ENCODE measurements around the gene POU2F1. TPM values are rescaled to one million over a fixed set of nuclear protein-coding genes. Genes with fewer than 3 reads are reported as not detected.

Gene POU2F1
- total and polyA plus RNA-seq, 7 donors: 2.3 to 35.5 (median 15.0) TPM

DNA sequence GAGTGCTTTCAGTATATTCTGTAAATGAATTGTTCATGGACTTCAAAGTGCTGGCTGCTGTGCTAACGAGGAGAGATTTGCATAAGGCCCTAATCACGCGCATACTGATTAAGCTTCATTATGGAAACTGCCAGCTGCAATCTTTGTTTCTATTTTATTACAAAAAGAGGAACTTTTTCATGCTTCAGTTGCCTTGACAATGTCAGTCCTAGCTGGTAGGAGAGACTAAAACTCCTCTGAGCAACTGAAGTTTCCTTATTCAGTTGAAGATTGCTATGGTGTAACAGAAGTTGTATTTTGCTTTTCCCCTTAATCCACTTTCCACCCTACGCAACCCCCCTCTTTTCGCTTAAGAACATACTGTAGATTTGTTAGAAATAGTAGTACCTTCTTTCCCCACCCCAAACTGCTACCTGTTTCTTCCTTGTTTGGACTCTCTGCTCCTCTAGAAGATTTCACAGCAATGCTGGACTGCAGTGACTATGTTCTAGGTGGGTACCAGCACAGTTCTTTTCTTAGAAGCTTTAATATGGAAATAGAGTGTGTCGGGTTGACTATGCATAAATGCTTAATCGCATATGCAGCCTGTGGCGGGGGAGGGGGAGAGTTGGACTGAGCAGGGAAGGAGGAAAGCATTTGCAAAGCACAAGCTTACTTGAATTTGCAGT is 108.3 kb downstream of the POU2F1 start:
- TF ChIP-seq EP300 (IDR thresholded peaks at IDR 0.05): no peak
- TF ChIP-seq POLR2AphosphoS5 (IDR thresholded peaks at IDR 0.05): no peak
- TF ChIP-seq, protein P1, sequence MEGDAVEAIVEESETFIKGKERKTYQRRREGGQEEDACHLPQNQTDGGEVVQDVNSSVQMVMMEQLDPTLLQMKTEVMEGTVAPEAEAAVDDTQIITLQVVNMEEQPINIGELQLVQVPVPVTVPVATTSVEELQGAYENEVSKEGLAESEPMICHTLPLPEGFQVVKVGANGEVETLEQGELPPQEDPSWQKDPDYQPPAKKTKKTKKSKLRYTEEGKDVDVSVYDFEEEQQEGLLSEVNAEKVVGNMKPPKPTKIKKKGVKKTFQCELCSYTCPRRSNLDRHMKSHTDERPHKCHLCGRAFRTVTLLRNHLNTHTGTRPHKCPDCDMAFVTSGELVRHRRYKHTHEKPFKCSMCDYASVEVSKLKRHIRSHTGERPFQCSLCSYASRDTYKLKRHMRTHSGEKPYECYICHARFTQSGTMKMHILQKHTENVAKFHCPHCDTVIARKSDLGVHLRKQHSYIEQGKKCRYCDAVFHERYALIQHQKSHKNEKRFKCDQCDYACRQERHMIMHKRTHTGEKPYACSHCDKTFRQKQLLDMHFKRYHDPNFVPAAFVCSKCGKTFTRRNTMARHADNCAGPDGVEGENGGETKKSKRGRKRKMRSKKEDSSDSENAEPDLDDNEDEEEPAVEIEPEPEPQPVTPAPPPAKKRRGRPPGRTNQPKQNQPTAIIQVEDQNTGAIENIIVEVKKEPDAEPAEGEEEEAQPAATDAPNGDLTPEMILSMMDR (IDR thresholded peaks at IDR 0.05): no peak
- no peak for TF ChIP-seq POLR2A (IDR thresholded peaks at IDR 0.05)
- no peak overlapping the region for H3K4me3 ChIP-seq
- H3K9me3 ChIP-seq: peaks cover 0 to 4% (median 0%) of the 10 kb centered on the region in 4 donors
- no peaks in the 10 kb centered on the region for H3K27me3 ChIP-seq
- no peak overlapping the region for H3K27ac ChIP-seq
- peaks cover 0 to 32% (median 4%) of the 10 kb centered on the region in 4 donors for H3K4me1 ChIP-seq
- H3K36me3 ChIP-seq: peaks cover 0 to 7% (median 0%) of the 10 kb centered on the region in 4 donors
- intact Hi-C loops (cut with DNase I): no loop called here
- no peak for DNase-seq
- 50 to 86% methylated on average over 8 of the region's 8 CpGs for WGBS, 2 donors

DNA sequence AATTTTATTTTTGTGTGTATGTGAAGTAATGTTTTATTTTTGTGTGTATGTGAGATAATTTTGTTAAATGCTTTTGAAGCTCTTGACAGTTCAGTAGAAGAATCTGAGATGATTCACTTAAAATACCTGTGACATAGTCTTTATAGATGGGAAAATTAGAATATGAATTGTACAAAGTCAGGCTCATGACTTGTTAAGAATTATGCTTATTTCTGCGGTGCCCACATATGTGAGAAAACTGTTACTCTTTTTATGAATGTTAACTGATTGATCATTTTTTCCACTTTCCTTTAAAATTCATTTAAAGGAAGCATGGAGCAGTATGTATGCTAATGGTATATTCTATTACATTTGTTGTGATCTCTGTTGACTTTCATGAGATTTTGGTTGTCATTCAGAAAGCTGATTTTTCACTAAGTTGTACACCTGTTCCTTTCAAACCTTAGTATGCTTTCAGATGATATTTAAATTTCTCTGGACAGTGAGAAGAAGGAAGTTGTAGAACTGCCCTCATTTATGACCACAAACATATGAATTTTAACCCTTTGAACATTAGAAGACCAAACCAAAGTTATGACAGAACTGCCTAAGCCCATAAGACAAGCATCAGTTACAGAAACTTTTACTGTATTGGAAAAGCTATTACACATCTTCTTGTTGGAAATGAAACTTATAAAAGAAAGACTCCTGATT is 110.1 kb downstream of the POU2F1 start:
- Histone ChIP-seq H3K4me3 (no peak overlapping the region), H3K36me3 (peaks cover 0 to 6% (median 0%) of the 10 kb centered on the region in 4 donors), H3K4me1 (peaks cover 0 to 32% (median 4%) of the 10 kb centered on the region in 4 donors), H3K27me3 (no peaks in the 10 kb centered on the region), H3K27ac (no peak overlapping the region), H3K9me3 (no peaks in the 10 kb centered on the region)
- 82 to 83% methylated on average over 1 of the region's 1 CpG for WGBS, 2 donors
- no peak for DNase-seq
- TF ChIP-seq POLR2AphosphoS5 (IDR thresholded peaks at IDR 0.05) (no peak), POLR2A (IDR thresholded peaks at IDR 0.05) (no peak), EP300 (IDR thresholded peaks at IDR 0.05) (no peak)
- intact Hi-C loops (cut with DNase I): no loop called here

DNA sequence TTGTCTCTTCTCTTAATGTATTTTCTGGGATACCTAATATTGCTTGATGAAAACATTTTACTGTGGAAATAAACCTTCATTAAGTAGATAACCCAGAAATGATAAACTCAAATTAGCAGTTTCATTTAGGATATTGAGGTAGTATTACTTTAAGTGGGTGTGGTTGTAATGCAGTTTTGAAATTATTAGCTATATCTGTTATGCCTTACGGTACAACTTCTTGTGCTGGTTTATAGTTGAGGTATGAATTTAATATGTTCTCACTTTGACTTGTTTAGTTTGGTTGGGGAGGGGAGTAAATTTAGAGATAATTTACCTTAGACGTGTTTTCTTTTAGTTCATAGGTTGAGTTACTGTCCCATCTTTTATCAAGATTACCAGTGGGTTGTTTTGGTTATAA is 111.0 kb downstream of the POU2F1 start:
- 41 to 42% methylated on average over 2 of the region's 2 CpGs for WGBS, 2 donors
- H3K27me3 ChIP-seq: no peaks in the 10 kb centered on the region
- intact Hi-C loops (cut with DNase I): no loop called here
- no peak for DNase-seq
- no peaks in the 10 kb centered on the region for H3K9me3 ChIP-seq
- peaks cover 0 to 32% (median 4%) of the 10 kb centered on the region in 4 donors for H3K4me1 ChIP-seq
- peaks cover 0 to 6% (median 0%) of the 10 kb centered on the region in 4 donors for H3K36me3 ChIP-seq
- TF ChIP-seq, protein P1 (IDR thresholded peaks at IDR 0.05): no peak
- TF ChIP-seq POLR2AphosphoS5 (IDR thresholded peaks at IDR 0.05) (no peak), EP300 (IDR thresholded peaks at IDR 0.05) (no peak), POLR2A (IDR thresholded peaks at IDR 0.05) (no peak)
- H3K27ac ChIP-seq: no peak overlapping the region
- H3K4me3 ChIP-seq: no peak overlapping the region

DNA sequence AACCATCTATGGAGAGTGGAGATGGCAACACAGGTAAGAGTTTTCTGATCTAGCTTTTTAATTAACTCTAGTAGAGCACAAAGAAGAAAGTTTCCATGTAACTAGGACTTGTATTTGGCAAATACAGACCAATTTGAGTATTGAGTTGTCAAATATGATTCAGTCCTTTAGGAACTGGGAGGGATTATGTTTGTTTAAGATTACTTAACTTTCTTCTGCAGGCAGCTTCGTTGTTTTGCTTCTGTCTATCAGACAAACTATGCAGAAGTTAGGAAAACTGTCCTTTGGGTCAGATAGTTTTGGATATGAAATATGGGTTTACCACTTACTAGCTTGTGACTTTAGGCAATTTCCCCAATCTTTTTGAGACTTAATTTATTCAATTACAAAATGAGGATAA is 111.8 kb downstream of the POU2F1 start:
- no peak overlapping the region for H3K4me3 ChIP-seq
- no peak overlapping the region for H3K27ac ChIP-seq
- peaks cover 0 to 32% (median 4%) of the 10 kb centered on the region in 4 donors for H3K4me1 ChIP-seq
- intact Hi-C loops (cut with DNase I): no loop called here
- WGBS, 2 donors: 8 to 27% methylated on average over 1 of the region's 1 CpG
- DNase-seq: no peak
- peaks cover 0 to 6% (median 0%) of the 10 kb centered on the region in 4 donors for H3K36me3 ChIP-seq
- TF ChIP-seq POLR2AphosphoS5 (IDR thresholded peaks at IDR 0.05) (no peak), EP300 (IDR thresholded peaks at IDR 0.05) (no peak), POLR2A (IDR thresholded peaks at IDR 0.05) (no peak)
- TF ChIP-seq, protein P1 (IDR thresholded peaks at IDR 0.05): no peak
- H3K27me3 ChIP-seq: no peaks in the 10 kb centered on the region
- no peaks in the 10 kb centered on the region for H3K9me3 ChIP-seq

DNA sequence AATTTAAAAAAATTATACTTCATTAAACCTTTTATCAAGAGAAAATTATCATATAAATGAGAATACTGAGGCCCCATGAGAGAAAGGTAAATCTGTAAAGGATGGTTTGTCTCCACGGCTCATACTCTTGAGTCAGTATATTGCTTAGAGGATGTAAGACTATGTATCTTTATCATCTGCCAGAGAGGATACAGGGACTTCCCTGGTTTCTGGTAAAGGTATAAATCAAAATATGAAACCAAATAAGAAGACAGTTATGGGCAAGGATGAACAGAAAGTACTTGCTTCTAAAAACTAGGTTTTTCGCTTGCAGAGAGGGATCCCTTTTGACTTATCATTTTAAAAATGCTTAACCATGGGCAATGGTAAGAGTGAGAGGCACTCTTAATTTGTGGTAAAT is 112.4 kb downstream of the POU2F1 start:
- peaks cover 0 to 11% (median 0%) of the 10 kb centered on the region in 4 donors for H3K36me3 ChIP-seq
- no peaks in the 10 kb centered on the region for H3K27me3 ChIP-seq
- no peak overlapping the region for H3K4me3 ChIP-seq
- peaks cover 0 to 32% (median 4%) of the 10 kb centered on the region in 4 donors for H3K4me1 ChIP-seq
- no peak for DNase-seq
- H3K9me3 ChIP-seq: no peaks in the 10 kb centered on the region
- intact Hi-C loops (cut with DNase I): no loop called here
- 87 to 92% methylated on average over 2 of the region's 2 CpGs for WGBS, 2 donors
- H3K27ac ChIP-seq: no peak overlapping the region
- TF ChIP-seq, protein P1 (IDR thresholded peaks at IDR 0.05): no peak
- TF ChIP-seq EP300 (IDR thresholded peaks at IDR 0.05) (no peak), POLR2AphosphoS5 (IDR thresholded peaks at IDR 0.05) (no peak), POLR2A (IDR thresholded peaks at IDR 0.05) (no peak)

All from sigmoid colon (tissue), 7 donors.